Parathyroid adenoma (tissue), 2 donors: ENCODE measurements around the gene PIGU.

ENCODE experiments used
- H2AFZ ChIP-seq: fragments of 300-600 bp; sonication (generic); one replicate; pipeline ENCODE4 v1.7.0; 2017; ENCODE audit warnings: antibody characterized with exemption, mild to moderate bottlenecking
- H3K27ac ChIP-seq: fragments of 300-600 bp; sonication (generic); one replicate; pipeline ENCODE4 v1.7.0; 2017
- H3K27me3 ChIP-seq: fragments of 300-600 bp; sonication (generic); one replicate; pipeline ENCODE4 v1.7.0; 2017; ENCODE audit warnings: low read length; ENCODE audit not compliant: control insufficient read depth, insufficient read depth
- H3K36me3 ChIP-seq: fragments of 300-600 bp; sonication (generic); one replicate; pipeline ENCODE4 v1.7.0; 2017; ENCODE audit warnings: low read length; ENCODE audit not compliant: control insufficient read depth, insufficient read depth
- H3K4me1 ChIP-seq: fragments of 300-600 bp; sonication (generic); one replicate; pipeline ENCODE4 v1.7.0; 2017; ENCODE audit warnings: control low read depth
- H3K4me2 ChIP-seq: fragments of 300-600 bp; sonication (generic); one replicate; pipeline ENCODE4 v1.7.0; 2017; ENCODE audit warnings: low read length
- H3K4me3 ChIP-seq: fragments of 300-600 bp; sonication (generic); one replicate; pipeline ENCODE4 v1.7.0; 2017; ENCODE audit warnings: low read depth, low read length
- H3K79me2 ChIP-seq: fragments of 300-600 bp; sonication (generic); one replicate; pipeline ENCODE4 v1.7.0; 2017; ENCODE audit warnings: control low read depth
- H3K9ac ChIP-seq: fragments of 300-600 bp; sonication (generic); one replicate; pipeline ENCODE4 v1.7.0; 2017; ENCODE audit warnings: mild to moderate bottlenecking
- H3K9me3 ChIP-seq: fragments of 300-600 bp; sonication (generic); one replicate; pipeline ENCODE4 v1.7.0; 2017; ENCODE audit warnings: low read length; ENCODE audit not compliant: control insufficient read depth
- CTCF ChIP-seq: fragments of 300-600 bp; sonication (generic); IDR thresholded peaks from one replicate; pipeline ENCODE4 v1.7.0; 2017; ENCODE audit warnings: antibody characterized with exemption, mild to moderate bottlenecking
- donor health status: primary hyperparathyroidism.

The PIGU gene

GRCh38 chr20:34582911-34583310 is 94.0 kb downstream of the PIGU start:
- Histone ChIP-seq H3K79me2 (no peaks in the 10 kb centered on the region), H3K27me3 (no peaks in the 10 kb centered on the region), H3K4me1 (no peaks in the 10 kb centered on the region), H3K9me3 (no peaks in the 10 kb centered on the region), H3K4me2 (no peak overlapping the region), H3K4me3 (no peak overlapping the region), H3K9ac (no peak overlapping the region), H3K27ac (no peak overlapping the region), H3K36me3 (no peaks in the 10 kb centered on the region), H2AFZ (no peak overlapping the region)
- no peak for TF ChIP-seq CTCF

- Histone ChIP-seq H3K4me3 (no peak overlapping the region), H3K9me3 (no peaks in the 10 kb centered on the region), H3K79me2 (no peaks in the 10 kb centered on the region), H3K4me2 (no peak overlapping the region), H2AFZ (no peak overlapping the region), H3K4me1 (no peaks in the 10 kb centered on the region), H3K9ac (no peak overlapping the region), H3K36me3 (no peaks in the 10 kb centered on the region), H3K27me3 (no peaks in the 10 kb centered on the region), H3K27ac (no peak overlapping the region)
- TF ChIP-seq CTCF: no peak
These were observed 94.7 kb downstream of the PIGU start for GRCh38 chr20:34582221-34582620.

- Histone ChIP-seq H3K4me1 (no peaks in the 10 kb centered on the region), H3K4me3 (no peak overlapping the region), H3K4me2 (no peak overlapping the region), H3K79me2 (no peaks in the 10 kb centered on the region), H3K27me3 (no peaks in the 10 kb centered on the region), H3K36me3 (no peaks in the 10 kb centered on the region), H3K27ac (no peak overlapping the region), H3K9ac (no peak overlapping the region), H2AFZ (no peak overlapping the region), H3K9me3 (no peaks in the 10 kb centered on the region)
- TF ChIP-seq CTCF: no peak
These were observed 95.3 kb downstream of the PIGU start for GRCh38 chr20:34581341-34582184.

GRCh38 chr20:34579979-34580940 is 96.6 kb downstream of the PIGU start:
- no peaks in the 10 kb centered on the region for H3K4me1 ChIP-seq
- H3K4me2 ChIP-seq: no peak overlapping the region
- no peaks in the 10 kb centered on the region for H3K36me3 ChIP-seq
- no peak overlapping the region for H2AFZ ChIP-seq
- H3K27ac ChIP-seq: no peak overlapping the region
- H3K9me3 ChIP-seq: no peaks in the 10 kb centered on the region
- H3K79me2 ChIP-seq: no peaks in the 10 kb centered on the region
- no peak overlapping the region for H3K4me3 ChIP-seq
- H3K9ac ChIP-seq: no peak overlapping the region
- no peaks in the 10 kb centered on the region for H3K27me3 ChIP-seq
- TF ChIP-seq CTCF: no peak
